Activated CD4-positive, alpha-beta T cell treated with anti-CD3 and anti-CD28 coated beads for 36 hours (primary cell): Measurements from ENCODE around the gene PHTF1. TPM values are rescaled to one million over a fixed set of nuclear protein-coding genes. Genes with fewer than 3 reads are reported as not detected.
"Not testable (repeated sequence)": the region's sequence is repeated elsewhere in the genome, so short reads cannot be mapped to it uniquely, and the experiment has no call there.

Experiments used
- ATAC-seq: fragments of 200-7000 bp; cut with Tn5 transposase; one replicate; pipeline ENCODE4 v1.10.0; 2021; ENCODE audit warnings: mild to moderate bottlenecking, moderate library complexity
- CTCF ChIA-PET: fragments of 350-600 bp; sonication (Branson Sonifier 250); formaldehyde crosslinking; loops from one replicate; lab custom pipeline; 2021; ENCODE audit warnings: antibody characterized with exemption; lab: Charles Lee
- POLR2A ChIA-PET: fragments of 350-600 bp; sonication (Branson Sonifier 250); formaldehyde crosslinking; loops from one replicate; lab custom pipeline; 2021; ENCODE audit warnings: antibody characterized with exemption, inconsistent platforms; lab: Charles Lee
- DNase-seq: peaks from one replicate; pipeline ENCODE4 v3.0.0-alpha.2; 2020
- H3K27ac Mint-ChIP-seq: one replicate; pipeline ENCODE4 v1.8.0; 2021; ENCODE audit warnings: mixed read lengths
- H3K27me3 Mint-ChIP-seq: one replicate; pipeline ENCODE4 v1.8.0; 2021; ENCODE audit warnings: mixed read lengths
- H3K36me3 Mint-ChIP-seq: one replicate; pipeline ENCODE4 v1.8.0; 2021; ENCODE audit warnings: low read depth, mixed read lengths
- H3K4me1 Mint-ChIP-seq: one replicate; pipeline ENCODE4 v1.8.0; 2021; ENCODE audit warnings: mixed read lengths
- H3K4me3 Mint-ChIP-seq: one replicate; pipeline ENCODE4 v1.8.0; 2021; ENCODE audit warnings: mild to moderate bottlenecking, moderate library complexity, mixed read lengths
- H3K9me3 Mint-ChIP-seq: one replicate; pipeline ENCODE4 v1.8.0; 2021; ENCODE audit warnings: low read depth, mixed read lengths
- intact Hi-C, 2 experiments: fragments of 100-400 bp; cut with DNase I in 1 of 2; cut with micrococcal nuclease in 1 of 2; formaldehyde crosslinking; loops; one replicate each; pipeline versions ENCODE4 v1.14.2 to v1.15.1; 2022 to 2024; cut with DNase I, micrococcal nuclease
- total RNA-seq, 2 experiments: library from RNA; stranded (reverse); gene quantifications; one replicate each; pipeline ENCODE4 v1.2.3, GENCODE V29; 2021

Gene PHTF1
- total RNA-seq, 2 experiments from 2014 or later, result 11.3 to 12.2 TPM

DNA sequence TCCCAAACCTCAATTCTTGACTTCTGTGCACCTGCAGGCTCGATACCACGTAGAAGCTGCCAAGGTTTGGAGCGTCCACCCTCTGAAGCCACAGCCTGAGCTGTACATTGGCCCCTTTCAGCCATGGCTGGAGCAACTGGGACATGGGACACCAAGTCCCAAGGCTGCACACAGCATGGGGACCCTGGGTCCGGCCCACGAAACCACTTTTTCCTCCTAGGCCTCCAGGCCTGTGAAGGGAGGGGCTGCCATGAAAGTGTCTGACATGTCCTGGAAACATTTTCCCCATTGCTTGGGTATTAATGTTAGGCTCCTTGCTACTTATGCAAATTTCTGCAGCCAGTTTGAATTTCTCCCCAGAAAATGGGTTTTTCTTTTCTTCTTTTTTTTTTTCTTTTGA, 40.7 kb downstream of the PHTF1 start:
- POLR2A ChIA-PET, ATAC-seq, CTCF ChIA-PET, H3K27ac Mint-ChIP-seq, intact Hi-C loops, H3K4me1 Mint-ChIP-seq, DNase-seq, H3K4me3 Mint-ChIP-seq, H3K27me3 Mint-ChIP-seq: not testable (repeated sequence)
- Mint-ChIP-seq H3K36me3 (peaks cover 39% of the 10 kb centered on the region), H3K9me3 (peaks cover 12% of the 10 kb centered on the region)

DNA sequence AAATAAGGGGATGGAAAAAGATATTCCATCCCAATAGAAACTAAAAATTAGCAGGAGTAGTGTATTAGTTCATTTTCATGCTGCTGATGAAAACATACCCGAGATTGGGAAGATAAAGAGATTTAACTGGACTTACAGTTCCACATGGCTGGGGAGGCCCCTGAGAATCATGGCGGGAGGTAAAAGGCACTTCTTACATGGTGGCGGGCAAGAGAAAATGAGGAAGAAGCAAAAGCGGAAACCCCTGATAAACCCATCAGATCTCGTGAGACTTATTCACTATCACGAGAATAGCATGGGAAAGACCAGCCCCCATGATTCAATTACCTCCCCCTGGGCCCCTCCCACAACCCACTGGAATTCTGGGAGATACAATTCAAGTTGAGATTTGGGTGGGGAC, 41.8 kb downstream of the PHTF1 start:
- ATAC-seq, H3K4me1 Mint-ChIP-seq, H3K27ac Mint-ChIP-seq, intact Hi-C loops, H3K27me3 Mint-ChIP-seq, POLR2A ChIA-PET, DNase-seq, CTCF ChIA-PET, H3K4me3 Mint-ChIP-seq: not testable (repeated sequence)
- Mint-ChIP-seq H3K9me3 (peaks cover 12% of the 10 kb centered on the region), H3K36me3 (peaks cover 38% of the 10 kb centered on the region)

DNA sequence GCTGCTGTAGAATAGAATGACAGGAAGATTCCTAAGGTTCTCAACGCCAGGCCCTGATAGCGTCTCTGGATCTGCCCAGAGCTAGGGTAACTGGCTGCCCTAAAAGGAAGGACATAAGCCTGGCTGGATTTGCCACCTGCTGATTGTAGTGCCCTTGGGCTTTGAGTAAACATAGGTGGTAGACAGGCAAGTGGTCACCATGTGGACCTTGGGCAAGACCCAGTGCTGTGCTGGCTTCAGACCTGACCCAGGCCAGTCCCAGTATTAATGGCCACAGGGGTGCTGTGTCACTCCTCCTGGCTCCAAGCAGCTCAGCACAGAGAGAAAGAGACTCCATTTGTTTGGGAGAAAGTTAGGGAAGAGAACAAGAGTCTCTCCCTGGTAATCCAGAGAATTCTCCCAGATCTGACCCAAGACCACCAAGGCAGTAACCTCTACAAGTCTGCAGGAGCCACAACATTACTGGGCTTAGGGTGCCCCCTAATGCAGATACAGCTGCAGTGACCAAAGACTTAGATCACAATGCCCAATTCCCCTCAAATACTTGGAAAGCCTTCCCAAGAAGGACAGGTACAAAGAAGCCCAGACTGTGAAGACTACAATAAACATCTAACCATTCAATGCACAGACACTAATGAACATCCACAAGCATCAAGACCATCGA, 44.5 kb downstream of the PHTF1 start:
- Mint-ChIP-seq H3K9me3 (peaks cover 11% of the 10 kb centered on the region), H3K36me3 (peaks cover 34% of the 10 kb centered on the region), H3K27ac (no peak overlapping the region), H3K4me1 (peaks cover 3% of the 10 kb centered on the region), H3K27me3 (no peaks in the 10 kb centered on the region), H3K4me3 (no peak overlapping the region)
- intact Hi-C loops, result no loop called here
- DNase-seq (no peak), ATAC-seq (no peak)
- ChIA-PET POLR2A (no interaction called here), CTCF (interaction anchor here (0.5 to 1.2 kb wide), 3 partner anchors 17 to 245 kb away, joined by 3 to 5 read pairs (median 3); no protein-coding TSS in a partner anchor)

DNA sequence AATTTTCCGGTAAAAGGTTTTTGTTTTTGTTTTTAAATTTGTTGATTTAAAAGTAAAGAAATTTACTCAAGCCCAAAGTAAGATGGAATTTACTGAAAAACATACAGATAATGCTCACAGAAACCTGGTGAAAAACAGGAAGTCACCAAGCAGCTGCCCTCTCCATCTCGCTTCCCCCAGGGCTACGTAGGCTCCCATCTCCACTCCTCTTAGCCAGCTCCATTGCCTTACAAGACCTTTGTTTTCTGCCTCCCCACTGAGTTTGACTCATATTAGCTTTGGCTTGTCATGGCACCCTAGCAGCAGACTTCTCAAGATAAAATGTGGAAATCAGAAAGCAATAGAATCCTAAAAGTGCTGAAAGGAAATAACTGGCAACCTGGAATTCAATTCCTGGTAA, 57.9 kb downstream of the PHTF1 start:
- H3K9me3 Mint-ChIP-seq, result no peaks in the 10 kb centered on the region
- H3K36me3 Mint-ChIP-seq, result no peaks in the 10 kb centered on the region
- no peak for ATAC-seq
- DNase-seq, result no peak
- H3K4me3 Mint-ChIP-seq, result no peak overlapping the region
- CTCF ChIA-PET, result no interaction called here
- H3K27me3 Mint-ChIP-seq, result no peaks in the 10 kb centered on the region
- POLR2A ChIA-PET, result no interaction called here
- H3K4me1 Mint-ChIP-seq, result peaks cover 12% of the 10 kb centered on the region
- no peak overlapping the region for H3K27ac Mint-ChIP-seq
- intact Hi-C loops, result no loop called here

DNA sequence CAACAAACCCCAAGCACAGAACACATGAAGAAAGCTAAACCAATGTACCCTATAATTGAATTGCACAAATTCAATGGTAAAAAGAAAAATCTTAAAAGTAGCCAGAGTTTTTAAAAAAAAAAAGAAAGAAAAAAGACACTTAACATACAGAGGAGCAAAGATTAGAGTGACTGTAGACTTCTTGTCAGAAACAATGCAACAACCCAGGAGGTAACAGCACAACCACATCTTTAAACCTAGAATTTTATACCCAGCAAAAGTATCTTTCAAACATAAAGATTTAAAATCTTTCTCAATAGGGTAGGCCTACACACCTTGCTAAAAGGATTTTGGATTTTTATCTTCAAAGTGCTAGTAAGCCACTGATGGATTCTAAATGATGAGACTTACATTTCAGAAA, 64.4 kb downstream of the PHTF1 start:
- no peaks in the 10 kb centered on the region for H3K27me3 Mint-ChIP-seq
- CTCF ChIA-PET, result no interaction called here
- no peaks in the 10 kb centered on the region for H3K4me1 Mint-ChIP-seq
- peaks cover 16% of the 10 kb centered on the region for H3K9me3 Mint-ChIP-seq
- H3K4me3 Mint-ChIP-seq, result no peak overlapping the region
- intact Hi-C loops, result no loop called here
- DNase-seq (no peak), ATAC-seq (no peak)
- peaks cover 9% of the 10 kb centered on the region for H3K36me3 Mint-ChIP-seq
- POLR2A ChIA-PET, result no interaction called here
- no peak overlapping the region for H3K27ac Mint-ChIP-seq

DNA sequence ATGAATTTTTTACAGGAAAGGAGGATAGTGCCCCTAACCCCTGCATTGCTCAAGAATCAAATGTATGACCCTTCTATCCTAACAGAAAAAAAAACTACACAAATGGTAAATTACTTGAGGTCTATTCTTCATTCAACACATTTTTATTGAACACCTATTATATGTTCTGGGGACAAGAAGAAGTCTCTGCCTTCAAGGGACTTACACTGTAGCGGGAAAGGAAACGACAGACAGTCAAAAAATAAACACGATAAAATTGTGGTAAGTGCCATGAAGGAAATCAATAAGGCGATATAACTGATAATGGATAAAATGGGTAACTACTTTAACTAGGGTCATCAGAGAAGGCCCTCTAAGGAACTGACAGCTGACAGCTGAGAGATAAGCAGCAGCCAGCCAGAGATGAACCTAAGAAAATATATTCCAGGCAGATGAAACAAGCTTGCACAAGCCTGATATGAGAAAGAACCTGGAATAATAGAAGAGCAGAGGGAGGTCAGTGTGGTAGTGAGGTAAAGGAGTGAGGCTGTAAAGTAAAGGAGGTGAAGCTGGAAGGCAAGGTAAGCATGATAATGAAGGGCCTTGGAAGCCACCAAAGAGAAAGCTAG, 66.4 kb downstream of the PHTF1 start:
- no peak for DNase-seq
- ChIA-PET POLR2A (no interaction called here), CTCF (interaction anchor here (0.6 kb wide), 1 partner anchor 304 kb away, joined by 3 read pairs; no protein-coding TSS in a partner anchor)
- intact Hi-C loops, result no loop called here
- Mint-ChIP-seq H3K9me3 (peaks cover 16% of the 10 kb centered on the region), H3K4me1 (no peaks in the 10 kb centered on the region), H3K36me3 (peaks cover 9% of the 10 kb centered on the region), H3K4me3 (no peak overlapping the region), H3K27me3 (no peaks in the 10 kb centered on the region), H3K27ac (no peak overlapping the region)
- no peak for ATAC-seq

DNA sequence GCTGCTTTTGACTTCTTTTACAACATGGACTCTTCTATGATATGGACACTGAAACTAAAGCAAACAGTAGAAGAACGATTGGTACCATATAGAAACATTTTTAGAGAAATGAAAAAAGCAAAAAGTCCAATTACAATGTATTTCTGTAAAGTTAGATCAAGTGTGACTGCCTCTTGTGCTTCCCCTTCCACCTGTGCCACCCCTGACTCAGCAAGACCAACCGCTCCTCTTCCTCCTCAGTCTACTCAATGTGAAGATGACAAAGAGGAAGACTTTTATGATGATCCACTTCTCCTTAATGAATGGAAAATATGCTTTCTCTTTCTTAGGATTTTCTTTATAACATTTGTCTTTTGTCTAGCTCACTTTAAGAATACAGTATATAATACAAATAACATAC, 66.9 kb downstream of the PHTF1 start:
- peaks cover 16% of the 10 kb centered on the region for H3K9me3 Mint-ChIP-seq

DNA sequence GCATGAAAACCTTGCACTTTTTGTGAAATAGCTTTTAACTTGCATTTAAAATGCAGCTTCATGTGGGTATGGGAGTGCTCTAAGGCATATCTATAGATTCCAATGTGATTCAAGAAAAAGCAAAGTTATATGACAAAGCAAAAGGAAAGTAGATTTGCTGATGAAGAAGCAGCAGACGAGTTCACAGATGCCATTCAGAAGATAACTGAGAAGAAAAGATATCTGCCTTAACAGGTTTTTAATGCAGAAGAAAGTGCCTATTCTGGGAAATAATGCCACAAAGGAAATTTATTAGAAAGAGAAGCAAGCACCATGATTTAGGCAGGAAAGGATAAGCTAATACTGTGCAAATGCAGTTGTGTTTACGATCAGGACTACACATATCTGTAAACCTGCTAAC, 68.1 kb downstream of the PHTF1 start:
- Mint-ChIP-seq H3K27ac (no peak overlapping the region), H3K27me3 (no peaks in the 10 kb centered on the region), H3K4me3 (no peak overlapping the region), H3K9me3 (peaks cover 16% of the 10 kb centered on the region), H3K36me3 (peaks cover 9% of the 10 kb centered on the region), H3K4me1 (no peaks in the 10 kb centered on the region)
- ChIA-PET CTCF (no interaction called here), POLR2A (interaction anchor here (0.8 kb wide), 1 partner anchor 38 kb away, joined by 3 read pairs; no protein-coding TSS in a partner anchor)
- intact Hi-C loops, result no loop called here
- DNase-seq (no peak), ATAC-seq (no peak)

More for the DNA sequence above, 66.9 kb downstream of the PHTF1 start:
- ChIA-PET CTCF (no interaction called here), POLR2A (no interaction called here)
- Mint-ChIP-seq H3K4me1 (no peaks in the 10 kb centered on the region), H3K36me3 (peaks cover 9% of the 10 kb centered on the region), H3K27me3 (no peaks in the 10 kb centered on the region), H3K27ac (no peak overlapping the region), H3K4me3 (no peak overlapping the region)
- ATAC-seq, result no peak
- intact Hi-C loops, result no loop called here
- DNase-seq, result no peak

DNA sequence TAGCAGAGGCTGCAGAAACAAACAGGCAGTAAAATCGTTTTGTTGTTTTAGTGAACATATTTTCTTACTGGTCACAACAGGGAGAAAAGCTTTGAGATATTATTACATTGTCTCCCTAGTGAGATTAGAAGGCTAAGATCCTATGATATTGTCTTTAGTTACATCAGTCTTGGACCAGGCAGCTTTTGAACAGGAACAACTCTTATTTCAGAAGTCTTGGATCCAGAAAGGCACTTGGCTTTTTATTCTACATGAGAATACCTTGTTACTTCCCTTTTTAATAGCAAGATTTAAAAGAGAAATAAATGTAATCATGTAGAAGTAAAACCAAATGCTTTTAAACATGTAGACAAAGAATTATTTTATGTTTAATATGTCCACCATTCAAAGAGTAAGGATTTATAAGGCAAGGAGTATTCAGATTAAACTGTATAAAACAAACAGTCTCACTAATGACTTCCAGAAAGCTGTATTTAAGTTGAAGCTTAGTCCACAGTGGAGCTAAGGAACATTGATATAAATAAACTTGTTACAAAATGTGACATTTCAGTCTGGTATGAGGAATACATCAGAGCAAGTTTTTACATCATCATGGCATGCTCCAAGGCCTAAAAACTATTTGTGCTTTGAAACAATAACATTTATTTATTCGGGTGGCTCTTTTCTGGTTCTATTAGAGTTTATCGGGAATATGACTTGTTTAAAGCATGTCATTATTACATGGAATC, 72.2 kb downstream of the PHTF1 start:
- POLR2A ChIA-PET, result no interaction called here
- Mint-ChIP-seq H3K4me1 (peaks cover 4% of the 10 kb centered on the region), H3K27me3 (no peaks in the 10 kb centered on the region), H3K27ac (no peak overlapping the region), H3K36me3 (peaks cover 3% of the 10 kb centered on the region), H3K9me3 (no peaks in the 10 kb centered on the region), H3K4me3 (no peak overlapping the region)
- intact Hi-C loops, result no loop called here
- no peak for ATAC-seq
- CTCF ChIA-PET, result interaction anchor here (0.7 to 1.0 kb wide), 2 partner anchors 8 to 397 kb away, joined by 3 read pairs; no protein-coding TSS in a partner anchor
- DNase-seq, result no peak

DNA sequence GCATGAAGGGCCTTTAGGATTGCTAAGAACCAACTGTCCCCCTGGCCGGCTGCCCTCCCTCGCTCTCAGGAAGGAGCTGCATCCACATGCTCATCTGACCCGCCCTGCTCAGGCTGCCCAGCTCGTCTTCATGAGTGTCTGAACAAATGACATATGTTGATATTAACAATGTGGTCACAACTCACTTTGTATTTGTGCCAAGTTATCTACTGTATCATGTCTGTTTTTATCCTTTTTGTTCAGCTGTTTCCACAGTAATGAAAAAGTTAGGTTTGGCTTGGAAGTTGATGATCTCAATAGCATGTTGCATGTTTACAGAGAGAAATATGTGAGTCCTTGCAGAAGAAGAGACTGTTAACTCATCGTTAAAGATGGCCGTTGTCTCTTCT, 75.1 kb downstream of the PHTF1 start:
- CTCF ChIA-PET, result no interaction called here
- intact Hi-C loops, result no loop called here
- Mint-ChIP-seq H3K4me3 (no peak overlapping the region), H3K27me3 (no peaks in the 10 kb centered on the region), H3K9me3 (no peaks in the 10 kb centered on the region), H3K4me1 (peaks cover 4% of the 10 kb centered on the region), H3K36me3 (peaks cover 3% of the 10 kb centered on the region), H3K27ac (no peak overlapping the region)
- ATAC-seq (no peak), DNase-seq (no peak)
- POLR2A ChIA-PET, result interaction anchor here (0.6 kb wide), 1 partner anchor 739 kb away, joined by 5 read pairs; no protein-coding TSS in a partner anchor

DNA sequence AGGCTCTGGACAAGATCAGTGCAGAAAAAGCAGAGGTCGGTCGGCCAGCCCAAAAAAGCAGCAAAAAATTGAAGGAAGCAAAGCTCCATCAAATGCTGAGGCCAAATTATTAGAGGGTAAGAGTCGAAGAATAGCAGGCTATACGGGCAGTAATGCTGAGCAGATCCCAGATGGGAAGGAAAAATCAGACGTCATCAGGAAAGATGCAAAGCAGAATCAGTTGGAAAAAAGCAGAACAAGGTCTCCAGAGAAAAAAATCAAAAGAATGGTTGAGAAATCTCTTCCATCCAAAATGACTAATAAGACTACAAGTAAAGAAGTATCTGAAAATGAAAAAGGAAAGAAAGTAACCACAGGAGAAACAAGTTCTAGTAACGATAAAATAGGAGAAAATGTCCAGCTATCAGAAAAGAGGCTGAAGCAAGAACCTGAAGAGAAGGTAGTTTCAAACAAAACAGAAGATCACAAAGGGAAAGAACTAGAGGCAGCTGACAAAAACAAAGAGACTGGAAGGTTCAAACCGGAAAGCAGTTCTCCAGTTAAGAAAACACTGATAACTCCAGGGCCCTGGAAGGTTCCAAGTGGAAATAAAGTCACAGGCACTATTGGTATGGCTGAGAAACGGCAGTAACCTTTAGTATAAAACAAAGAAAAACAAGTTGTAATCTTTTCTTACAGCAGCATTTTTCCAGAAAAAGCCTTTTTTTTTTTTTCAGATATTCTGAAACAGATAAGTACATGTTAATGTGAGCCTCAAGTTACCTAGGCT, 75.7 kb downstream of the PHTF1 start:
- POLR2A ChIA-PET, result interaction anchor here (0.6 kb wide), 1 partner anchor 738 kb away, joined by 5 read pairs; no protein-coding TSS in a partner anchor
- CTCF ChIA-PET, result interaction anchor here (0.6 kb wide), 1 partner anchor 593 kb away, joined by 4 read pairs; no protein-coding TSS in a partner anchor
- DNase-seq, result no peak

More for the DNA sequence above, 75.7 kb downstream of the PHTF1 start:
- peaks cover 4% of the 10 kb centered on the region for H3K4me1 Mint-ChIP-seq
- no peak for ATAC-seq
- intact Hi-C loops, result no loop called here
- H3K27me3 Mint-ChIP-seq, result no peaks in the 10 kb centered on the region
- H3K27ac Mint-ChIP-seq, result no peak overlapping the region
- no peak overlapping the region for H3K4me3 Mint-ChIP-seq
- H3K36me3 Mint-ChIP-seq, result peaks cover 3% of the 10 kb centered on the region
- H3K9me3 Mint-ChIP-seq, result no peaks in the 10 kb centered on the region
